Stimulated activated CD8-positive, alpha-beta memory T cell treated with anti-CD3 and anti-CD28 coated beads, Interleukin-15, amount 100 ng/mL, for 1 hour (primary cell): ENCODE data around the gene SPRN.

Experiments used
- DNase-seq: peaks from one replicate; pipeline ENCODE4 v3.0.0-alpha.2; 2020; ENCODE audit warnings: low read depth

SPRN gene

DNA sequence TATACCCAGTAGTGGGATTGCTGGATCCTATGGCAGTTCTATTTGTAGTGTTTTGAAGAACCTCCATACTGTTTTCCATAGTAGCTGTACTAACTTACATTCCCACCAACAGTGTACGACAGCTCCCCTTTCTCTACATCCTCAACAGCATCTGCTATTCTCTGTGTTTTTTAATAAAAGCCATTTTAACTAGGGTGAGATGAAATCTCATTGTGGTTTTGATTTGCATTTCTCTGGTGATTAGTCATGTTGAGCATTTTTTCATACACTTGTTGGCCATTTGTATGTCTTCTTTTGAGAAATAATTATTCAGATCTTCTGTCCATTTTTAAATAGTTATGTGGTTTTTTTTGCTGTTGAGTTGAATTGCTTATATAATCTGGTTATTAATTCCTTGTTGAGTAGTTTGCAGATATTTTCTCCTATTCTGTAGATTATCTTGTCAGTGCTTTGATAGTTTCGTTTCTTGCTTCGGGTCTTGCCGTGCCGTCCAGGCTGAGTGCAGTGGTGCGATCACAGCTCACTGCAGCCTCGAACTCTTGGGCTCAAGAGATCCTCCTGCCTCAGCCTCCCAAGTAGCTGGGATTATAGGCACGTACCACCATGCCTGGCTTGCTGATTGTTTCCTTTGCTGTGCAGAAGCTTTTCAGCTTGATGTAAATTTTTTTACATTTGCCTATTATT is 18.4 kb downstream of the SPRN start:
- DNase-seq = no peak

DNA sequence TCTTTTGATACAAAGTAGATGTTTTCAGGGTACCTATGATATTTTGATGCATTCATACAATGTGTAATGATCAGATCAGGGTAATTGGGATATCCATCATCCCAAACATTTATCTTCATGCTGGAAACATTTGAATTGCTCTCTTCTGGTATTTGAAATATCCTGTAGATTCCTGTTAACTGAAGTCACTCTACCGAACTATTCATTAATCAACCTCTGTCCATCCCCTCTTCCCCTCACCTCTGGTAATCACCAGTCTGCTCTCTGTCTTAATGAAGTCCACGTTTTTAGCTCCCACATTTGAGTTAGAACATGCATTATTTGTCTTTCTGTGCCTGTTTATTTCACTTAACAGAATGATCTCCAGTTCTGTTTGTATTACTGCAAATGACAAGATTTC is 19.2 kb downstream of the SPRN start:
- no peak for DNase-seq

DNA sequence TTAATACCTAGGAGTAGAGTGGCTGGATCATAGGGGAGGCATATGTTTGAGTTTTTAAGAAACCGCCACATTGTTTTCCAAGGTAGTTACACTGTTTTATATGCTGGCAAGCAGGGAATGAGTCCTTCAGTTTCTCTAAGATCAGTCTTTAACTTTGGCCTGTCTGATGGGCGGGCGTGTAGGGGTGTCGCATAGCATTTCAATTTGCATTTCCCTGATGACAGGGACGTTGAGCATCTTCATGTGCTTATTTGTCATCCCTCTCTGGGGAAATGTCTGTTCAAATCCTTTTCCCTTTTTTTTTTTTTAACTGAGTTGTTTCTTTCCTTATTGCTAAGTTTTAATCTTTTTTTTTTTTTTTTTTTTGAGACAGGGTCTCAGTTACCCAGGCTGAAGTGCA is 20.6 kb downstream of the SPRN start:
- DNase-seq = no peak

DNA sequence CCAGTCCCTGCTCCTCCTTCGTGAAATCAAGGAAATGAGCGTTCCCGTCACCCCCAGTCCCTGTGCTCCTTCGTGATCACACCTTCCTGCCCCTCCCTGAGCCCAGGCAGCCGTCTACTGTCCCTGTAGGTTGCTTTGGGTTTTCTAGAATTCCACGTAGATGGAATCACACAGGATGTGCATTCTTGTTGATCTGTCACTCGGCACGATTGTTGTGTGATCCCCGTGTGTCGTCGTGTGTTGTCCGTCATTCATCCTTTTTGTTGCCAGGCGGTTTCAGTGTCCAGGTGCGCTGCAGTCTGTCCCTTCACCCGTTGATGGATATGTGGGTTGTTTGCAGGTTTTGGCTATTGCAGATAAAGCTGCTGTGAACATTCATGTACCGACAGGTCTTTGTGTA is 21.1 kb downstream of the SPRN start:
- DNase-seq = no peak

DNA sequence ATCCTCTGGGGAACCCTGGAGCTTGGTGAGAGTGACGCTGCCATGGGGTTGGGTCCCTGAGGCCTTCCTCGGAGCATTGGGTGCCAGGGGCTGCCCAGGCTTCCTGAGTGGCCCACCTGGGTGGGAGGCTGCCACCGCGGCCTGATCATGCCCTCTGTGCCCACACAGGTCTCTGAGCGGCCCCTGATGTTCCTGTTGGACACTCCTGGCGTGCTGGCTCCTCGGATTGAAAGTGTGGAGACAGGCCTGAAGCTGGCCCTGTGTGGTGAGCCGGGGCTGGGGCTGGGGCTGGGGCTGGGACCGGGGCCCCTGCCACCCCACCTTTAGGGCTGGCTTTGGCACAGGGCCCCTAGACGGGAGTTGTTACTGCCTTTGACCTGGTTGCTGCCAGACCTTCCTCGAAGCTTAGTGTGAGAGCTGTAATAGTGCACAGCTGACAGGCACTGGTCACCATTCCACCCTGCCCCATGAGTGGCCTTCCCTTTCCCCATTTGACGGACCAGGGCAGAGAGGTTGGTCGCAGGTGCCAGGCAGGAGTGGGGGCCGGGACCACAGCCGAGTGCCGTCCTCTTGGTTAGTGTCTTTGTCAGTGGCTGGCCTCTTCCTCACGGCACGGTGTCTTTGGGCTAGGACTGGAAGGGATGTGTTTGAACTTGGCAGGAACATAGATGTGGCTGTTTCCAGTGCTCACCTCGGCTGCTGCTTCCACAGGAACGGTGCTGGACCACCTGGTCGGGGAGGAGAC is 22.3 kb downstream of the SPRN start:
- DNase-seq = no peak

DNA sequence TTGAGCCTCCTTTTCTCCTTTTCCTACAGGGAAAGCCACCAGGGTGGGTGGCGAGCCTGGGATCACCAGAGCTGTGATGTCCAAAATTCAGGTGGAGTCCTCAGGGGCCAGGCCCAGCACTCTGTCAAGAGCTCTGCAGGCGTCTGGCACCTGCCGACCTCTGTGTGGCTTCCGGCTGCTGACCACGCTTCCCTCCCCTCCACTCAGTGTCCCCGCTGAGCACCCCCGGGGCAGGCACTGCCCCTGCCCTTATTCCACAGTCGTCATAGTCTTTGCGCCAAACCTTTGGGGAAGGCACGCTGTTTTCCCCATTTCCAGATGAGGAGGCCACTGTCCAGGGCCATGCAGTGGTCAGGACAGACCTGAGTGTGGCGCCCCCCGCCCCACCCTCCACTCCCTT is 22.9 kb downstream of the SPRN start:
- no peak for DNase-seq

DNA sequence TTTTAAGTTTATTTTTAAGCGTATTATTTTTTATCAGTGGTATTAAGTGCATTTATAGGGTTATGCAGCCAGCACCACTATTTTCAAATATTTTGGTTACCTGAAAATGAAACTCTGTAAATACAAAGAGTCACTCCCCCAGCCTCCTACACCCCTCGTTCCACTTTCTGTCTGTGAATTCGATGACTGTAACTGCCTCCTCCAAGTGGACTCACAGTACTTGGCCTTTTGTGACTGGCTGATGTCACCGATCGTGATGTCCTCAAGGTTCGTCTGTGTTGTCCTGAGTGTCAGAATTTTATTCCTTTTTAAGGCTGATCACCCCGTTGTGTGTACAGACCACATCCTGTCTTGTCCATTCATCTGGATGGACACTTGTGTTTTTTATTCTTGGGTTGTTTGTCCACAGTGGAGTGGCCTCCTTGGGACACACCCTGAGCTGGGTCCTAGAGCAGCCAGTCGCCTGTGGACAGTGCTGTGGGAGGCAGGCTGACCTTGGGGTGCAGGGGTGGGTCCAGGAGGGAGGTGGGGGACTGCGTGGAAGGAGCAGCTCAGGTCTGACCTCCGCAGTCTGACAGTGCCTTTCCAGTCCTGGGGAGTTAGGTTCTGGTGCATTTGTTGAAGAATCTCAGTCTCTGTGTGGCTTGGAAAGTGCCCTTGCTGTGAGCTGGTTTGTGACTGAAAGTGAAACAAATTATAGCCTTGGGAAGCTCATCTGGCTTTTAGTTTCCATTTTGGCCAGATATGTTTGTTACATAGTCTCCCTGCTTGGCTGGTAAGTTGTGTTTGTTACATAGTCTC is 23.6 kb downstream of the SPRN start:
- no peak for DNase-seq

DNA sequence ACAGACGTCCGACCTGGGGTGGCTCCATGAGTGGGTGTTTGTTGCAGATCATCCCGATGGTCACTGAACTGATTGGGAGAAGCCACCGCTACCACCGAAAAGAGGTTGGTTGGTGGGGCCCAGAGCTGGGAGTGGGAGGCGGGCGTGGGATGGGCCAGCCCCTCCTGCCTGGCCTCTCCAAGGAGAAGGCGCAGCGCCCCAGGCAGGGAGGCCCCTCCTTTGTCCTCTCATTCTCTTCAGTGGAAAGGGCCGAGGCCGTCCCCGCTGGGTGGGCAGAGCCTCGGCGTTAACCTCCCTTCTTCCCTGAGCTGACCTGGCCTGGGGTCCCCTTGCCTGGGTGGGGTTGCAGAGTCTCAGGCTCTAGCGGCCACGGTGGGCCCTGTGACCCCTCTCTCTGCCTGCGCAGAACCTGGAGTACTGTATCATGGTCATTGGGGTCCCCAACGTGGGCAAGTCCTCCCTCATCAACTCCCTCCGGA is 25.3 kb downstream of the SPRN start:
- no peak for DNase-seq

DNA sequence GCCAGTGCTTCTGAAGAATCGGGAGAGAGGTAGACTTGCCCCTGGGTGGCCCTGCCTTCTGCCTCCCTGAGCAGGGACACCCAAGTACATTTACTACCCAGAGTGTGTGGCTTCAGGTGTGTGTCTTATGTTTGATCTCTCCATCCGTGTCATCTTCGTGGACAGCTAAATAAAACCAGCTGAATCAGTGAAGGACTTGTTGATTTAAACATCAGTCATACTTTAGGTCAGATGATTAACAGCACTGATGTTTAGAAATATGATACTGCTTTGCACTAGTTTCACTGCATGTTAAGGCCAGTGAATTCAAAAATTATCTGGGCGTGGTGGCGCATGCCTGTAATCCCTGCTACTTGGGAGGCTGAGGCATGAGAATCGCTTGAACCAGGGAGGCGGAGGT is 26.5 kb downstream of the SPRN start:
- no peak for DNase-seq

DNA sequence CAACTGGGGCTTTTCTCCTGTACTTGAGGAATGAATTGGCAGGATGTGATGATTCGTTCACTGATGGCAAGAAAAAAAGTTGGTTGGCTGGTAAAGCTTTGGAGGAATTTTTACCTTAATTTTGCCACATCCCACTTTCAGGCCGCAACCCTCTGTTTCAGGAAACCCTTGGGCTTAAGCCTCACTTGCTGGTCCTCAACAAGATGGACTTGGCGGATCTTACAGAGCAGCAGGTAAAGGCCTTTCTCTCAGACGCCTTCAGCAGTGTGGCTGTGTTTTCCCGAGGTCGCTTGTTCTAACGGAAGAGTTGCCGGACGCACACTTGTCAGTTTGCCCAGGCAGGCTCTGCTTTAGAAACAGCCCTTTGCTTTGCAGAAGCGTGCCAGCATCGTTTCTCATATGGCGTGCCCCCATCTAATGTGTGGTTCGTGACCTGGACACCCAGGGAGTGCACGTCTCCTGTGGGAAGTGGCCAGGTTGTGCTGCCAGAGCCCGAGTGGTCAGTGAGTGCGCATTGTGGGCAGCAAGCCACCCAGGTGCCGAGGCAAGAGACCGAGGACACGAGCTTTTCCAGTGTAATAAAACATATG is 28.3 kb downstream of the SPRN start:
- no peak for DNase-seq

DNA sequence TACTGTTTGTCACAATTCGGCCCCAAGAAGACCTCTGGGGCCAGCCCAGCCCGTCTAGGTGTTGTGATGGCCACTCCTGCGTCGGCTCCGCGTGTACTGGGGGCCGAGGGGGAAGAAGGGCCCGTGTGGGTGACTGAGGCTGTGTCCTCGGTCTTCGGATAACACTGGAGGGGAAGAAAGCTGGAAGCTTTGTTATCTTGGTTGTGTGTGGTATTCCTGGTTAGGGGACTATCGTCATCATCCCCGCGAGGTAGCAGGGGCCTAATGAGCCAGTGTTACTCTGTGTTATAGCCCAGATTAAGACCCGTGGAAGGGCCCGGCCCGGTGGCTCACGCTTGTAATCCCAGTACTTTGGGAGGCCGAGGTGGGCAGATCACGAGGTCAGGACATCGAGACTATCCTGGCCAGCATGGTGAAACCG is 29.6 kb downstream of the SPRN start:
- no peak for DNase-seq

DNA sequence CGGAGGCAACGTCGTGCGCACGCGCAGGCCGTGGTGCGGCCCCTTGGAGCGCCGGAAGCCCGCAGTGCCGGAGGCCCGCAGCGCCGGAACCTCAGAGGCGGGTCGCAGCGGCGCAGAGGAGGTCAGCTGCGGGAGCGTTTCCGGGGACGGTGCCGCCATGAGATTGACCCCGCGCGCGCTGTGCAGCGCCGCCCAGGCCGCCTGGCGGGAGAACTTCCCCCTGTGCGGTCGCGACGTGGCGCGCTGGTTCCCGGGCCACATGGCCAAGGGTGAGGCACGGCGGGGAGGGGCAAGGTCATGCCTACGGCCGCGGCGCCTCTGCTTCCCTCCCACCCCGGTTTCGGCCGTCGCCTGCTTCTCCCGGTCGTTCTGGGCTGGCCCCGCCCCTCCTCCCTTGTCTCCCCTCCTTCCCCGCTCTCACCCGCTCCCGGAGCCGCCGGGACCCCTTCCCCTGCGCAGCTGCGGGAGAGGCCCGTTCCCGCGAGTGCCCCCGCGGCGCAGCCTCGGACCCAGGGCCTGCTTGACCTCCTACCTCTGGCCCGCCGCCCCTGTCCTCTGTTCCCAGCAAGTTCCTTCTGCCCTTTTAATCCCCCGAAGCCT is 30.3 kb downstream of the SPRN start, which contains the start of gene MTG1:
Gene MTG1 (plus strand): TSS at position 94 of the 600 bp plus-strand sequence. CDS start 64 bp downstream, at position 158.
- DNase-seq = peak; percentile 86

DNA sequence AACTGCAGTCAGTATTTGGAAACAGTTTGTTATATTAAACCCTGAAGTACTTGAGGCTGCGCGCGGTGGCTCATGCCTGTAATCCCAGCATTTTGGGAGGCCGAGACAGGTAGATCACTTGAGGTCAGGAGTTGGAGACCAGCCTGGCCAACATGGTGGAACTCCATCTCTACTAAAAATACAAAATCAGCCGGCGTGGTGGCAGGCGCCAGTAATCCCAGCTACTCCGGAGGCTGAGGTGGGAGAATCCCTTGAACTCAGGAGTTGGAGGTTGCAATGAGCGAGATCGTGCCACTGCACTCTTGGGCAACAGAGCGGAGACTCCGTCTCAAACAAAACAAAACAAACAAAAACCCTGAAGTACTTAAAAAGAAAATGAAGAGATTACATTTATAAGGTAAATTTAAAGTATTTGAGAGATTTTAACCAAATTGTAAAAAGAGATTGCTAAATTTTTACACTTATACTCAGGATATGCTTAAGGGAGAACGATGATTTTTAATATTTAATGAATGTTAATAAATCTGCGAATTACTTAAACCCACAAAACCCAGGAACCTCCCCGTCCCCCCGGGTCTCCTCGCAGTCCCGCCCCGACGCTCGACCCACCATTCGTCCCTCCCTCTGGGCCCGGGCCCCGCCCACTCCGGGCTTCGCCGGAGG is 30.9 kb downstream of the SPRN start:
- no peak for DNase-seq

DNA sequence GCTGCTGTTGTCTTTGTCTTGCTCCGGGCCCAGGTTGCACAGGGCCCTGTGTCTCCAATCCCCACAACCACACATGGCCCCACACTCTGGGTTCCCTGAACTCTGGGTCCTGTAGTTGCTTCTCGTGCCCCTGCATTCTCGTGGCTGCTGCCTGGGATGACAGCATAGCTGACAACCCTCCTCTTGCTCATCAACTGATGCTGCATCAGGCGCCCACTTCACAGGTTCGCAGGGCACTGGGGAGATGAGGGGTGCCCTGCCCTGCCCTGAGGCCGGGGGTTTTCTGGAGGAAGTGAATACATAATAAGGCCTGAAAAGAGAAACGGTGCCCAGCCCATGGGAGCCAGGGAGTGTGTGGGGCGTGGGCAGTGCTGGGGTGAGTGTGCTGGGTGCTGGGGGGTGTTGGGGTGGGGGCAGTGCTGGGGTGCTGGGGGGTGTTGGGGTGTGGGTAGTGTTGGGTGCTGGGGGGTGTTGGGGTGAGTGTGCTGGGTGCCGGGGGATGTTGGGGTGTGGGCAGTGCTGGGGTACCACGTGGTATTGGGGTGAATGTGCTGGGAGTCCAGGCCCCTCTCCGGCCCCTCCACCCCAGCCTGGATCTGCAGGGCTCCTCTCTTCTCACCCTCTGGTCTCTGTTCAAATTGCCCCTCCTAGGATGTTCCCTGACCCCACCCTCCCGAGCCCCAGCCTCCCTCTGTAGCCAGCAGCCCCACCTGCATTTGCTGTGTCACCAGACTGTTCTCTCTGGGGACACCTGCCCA is 32.5 kb downstream of the SPRN start:
- no peak for DNase-seq

DNA sequence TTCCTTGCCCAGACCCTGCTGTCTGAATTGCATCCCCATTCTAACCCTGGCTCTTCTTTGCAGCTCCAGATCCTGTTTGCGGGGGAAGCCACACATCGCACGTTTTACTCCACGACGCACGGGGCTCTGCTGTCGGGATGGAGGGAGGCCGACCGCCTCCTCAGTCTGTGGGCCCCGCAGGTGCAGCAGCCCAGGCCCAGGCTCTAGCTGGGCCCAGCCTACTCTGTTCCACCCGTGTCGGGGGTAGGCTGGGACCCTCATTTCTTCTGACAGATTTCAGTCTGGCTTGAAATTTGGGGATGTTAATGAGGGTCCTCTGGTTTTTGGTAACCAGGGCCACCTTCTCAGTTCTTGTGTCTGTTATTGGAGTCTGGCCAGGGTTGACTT is 33.2 kb downstream of the SPRN start:
- no peak for DNase-seq

DNA sequence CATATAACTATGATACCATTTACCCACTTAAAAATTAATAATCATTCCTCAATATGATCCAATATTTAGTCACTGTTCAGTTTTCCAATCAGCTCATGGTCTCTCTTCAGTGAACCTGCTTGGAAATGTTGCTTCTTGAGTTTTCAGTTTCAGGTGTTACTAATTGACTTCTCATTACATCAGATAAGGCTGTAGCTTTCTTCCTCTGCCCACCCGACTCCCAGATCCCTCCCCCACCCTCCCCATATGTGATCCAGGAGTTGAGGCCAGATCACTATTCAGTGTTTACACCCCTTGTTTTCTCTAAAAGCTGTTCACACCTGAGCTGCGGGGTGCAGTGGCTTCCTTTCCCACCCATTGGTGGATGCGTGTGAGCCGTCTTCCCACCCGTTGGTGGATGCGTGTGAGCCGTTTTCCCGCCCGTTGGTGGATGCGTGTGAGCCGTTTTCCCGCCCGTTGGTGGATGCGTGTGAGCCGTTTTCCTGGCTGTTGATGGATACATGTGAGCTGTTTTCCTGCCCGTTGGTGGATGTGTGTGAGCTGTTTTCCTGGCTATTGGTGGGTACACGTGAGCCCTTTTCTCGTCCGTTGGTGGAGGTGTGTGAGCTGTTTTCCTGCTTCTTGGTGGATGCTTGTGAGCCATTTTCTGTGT is 33.7 kb downstream of the SPRN start:
- no peak for DNase-seq

DNA sequence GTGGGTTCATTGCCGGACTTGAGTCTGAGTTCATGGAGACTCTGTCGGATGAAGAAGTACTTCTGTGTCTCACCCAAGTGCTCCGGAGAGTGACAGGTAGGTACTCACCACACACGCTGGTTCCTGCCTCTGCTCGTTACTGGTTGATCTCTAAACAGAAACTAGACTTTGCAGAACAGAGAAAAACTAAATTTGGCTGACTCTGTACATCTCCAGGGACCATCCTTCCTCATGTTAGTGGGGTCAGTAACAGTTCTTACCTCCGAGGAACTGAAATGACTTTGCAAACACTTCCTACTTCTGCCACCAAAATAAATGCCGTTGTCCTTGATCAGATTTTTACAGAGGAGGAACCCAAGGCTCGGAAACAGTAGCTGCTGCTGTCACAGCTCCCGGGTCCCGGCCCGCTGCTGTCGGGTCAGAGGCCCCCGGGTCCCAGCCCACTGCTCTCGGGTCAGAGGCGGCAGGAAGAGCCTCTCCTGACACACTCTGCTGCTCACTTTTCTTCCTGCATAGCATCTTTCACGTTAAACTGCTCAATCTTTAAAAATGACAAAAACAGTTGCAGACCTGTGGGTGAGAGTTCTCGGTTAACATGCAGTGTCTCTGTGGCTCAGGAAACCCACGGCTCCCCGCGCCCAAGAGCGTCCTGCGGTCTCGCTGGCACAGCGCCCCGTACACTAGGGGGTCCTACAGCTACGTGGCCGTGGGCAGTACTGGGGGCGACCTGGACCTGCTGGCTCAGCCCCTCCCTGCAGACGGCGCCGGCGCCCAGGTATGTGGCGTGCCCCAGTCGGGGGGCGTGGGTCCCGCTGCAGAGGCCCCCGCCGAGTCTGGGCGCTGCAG is 35.2 kb downstream of the SPRN start:
- DNase-seq = no peak

DNA sequence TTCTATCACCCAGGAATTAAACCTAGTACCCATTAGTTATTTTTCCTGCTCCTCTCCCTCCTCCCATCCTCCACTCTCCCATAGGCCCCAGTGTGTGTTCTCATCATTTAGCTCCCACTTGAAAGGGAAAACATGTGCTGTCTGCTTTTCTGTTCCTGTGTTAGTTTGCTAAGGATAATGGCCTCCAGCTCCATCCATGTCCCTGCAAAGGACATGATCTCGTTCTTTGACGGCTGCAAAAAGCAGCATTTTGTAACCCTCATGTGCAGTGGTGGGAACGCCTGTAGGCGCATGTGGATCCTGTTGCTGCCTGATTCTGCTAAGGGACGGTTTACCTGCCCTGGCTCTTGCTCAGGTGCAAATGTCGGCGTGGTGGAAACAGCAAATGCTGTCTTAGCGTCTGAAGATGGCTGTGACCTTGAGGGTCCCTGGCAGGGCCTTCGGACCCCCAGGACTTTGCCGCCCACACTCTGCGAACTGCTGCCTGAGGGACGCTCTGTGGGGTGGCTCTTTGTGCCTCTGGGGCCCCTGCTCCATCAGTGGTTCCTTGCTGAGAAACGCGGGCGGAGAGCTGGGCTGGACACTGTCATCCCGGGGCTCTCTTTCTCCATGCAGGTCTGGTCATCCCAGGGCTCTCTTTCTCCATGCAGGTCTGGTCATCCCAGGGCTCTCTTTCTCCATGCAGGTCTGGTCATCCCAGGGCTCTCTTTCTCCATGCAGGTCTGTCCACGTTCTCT is 36.0 kb downstream of the SPRN start:
- DNase-seq = no peak
